Measurements from ENCODE around the gene CP. TPM values are rescaled to one million over a fixed set of nuclear protein-coding genes. Genes with fewer than 3 reads are reported as not detected.

Gene CP
- polyA plus RNA-seq, 1 donor, result 0.57 TPM

DNA sequence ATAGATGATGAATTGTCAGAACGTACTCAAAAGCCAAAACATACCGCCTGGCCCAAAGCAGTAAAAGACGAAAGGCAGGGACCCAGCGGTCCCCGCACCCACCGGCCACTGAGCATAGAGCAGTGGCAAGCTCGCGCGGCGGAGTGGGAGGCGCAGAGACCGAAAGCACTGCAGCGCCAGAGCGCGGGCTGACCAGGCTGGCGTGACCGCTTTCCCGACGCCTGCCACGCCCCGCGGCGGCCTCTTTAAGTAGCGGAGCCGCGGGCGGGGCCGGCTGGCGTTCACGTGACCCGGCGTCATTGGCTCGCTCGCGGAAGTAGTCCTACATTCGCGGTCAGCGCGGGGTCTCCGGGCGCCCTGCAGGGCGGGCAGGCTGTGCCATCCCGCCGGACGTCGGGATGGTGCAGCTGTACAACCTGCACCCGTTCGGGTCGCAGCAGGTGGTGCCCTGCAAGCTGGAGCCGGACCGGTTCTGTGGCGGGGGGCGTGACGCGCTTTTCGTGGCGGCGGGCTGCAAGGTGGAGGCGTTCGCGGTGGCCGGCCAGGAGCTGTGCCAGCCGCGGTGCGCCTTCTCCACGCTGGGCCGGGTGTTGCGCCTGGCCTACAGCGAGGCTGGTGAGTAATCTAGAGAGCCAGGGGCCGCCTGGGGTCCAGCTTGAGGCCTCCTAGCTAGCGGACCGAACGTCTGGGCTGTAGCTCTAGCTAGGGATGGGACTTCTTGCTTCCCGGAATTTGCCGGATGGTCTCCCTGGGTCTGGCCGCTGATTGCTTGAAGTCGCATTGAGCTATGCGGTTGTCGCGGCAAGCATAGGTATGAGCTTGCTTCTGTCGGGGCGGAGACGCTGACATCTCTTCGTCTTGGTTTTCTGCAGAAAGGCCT lies 92.1 kb downstream of the CP start, which contains the start of gene HPS3:
Gene HPS3 (plus strand): TSS at position 313 of the 880 bp plus-strand sequence. CDS start 86 bp downstream, at position 399.
- Histone ChIP-seq H3K4me1 (ENCODE audit: control insufficient read depth, insufficient read depth, low read length) (peaks cover 14% of the 10 kb centered on the region), H3K27ac (ENCODE audit: low read length) (peak within 1 kb of the TSS; percentile 93), H3K9me3 (ENCODE audit: control insufficient read depth, low read depth, low read length) (no peaks in the 10 kb centered on the region), H3K27me3 (ENCODE audit: control insufficient read depth, insufficient read depth, low read length) (no peaks in the 10 kb centered on the region), H3K36me3 (ENCODE audit: control insufficient read depth, insufficient read depth, low read length) (no peaks in the 10 kb centered on the region), H3K4me3 (ENCODE audit: low read length) (peak within 1 kb of the TSS; percentile 90)
- DNase-seq, result peak; percentile 93 to 96
- WGBS (ENCODE audit: insufficient coverage, low lambda C conversion rate), result no CpG with 5 or more reads among the region's 84 CpGs

DNA sequence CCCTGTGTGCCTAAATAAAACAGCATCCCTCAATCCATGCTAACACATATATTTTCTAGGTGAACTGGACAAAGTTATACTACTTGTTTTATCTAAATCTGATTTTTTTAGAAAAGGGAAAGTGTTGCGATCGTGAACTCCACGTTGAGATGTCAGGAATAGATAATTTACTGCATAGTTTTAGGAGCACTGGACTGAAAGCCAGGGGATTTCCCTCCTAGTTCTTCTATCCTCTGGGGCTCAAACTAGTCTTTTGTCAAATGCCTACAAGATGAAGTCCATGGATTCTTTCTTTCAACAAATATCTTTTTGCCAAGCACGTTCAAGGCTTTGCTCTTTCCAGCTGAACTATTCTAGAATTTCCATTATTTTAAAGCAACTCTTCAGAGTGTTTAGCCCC lies 92.8 kb downstream of the CP start:
- no peaks in the 10 kb centered on the region for H3K36me3 ChIP-seq (ENCODE audit: control insufficient read depth, insufficient read depth, low read length)
- H3K27me3 ChIP-seq (ENCODE audit: control insufficient read depth, insufficient read depth, low read length), result no peaks in the 10 kb centered on the region
- peak overlapping the region; percentile 93 for H3K27ac ChIP-seq (ENCODE audit: low read length)
- H3K4me3 ChIP-seq (ENCODE audit: low read length), result peak overlapping the region; percentile 90
- peaks cover 7% of the 10 kb centered on the region for H3K4me1 ChIP-seq (ENCODE audit: control insufficient read depth, insufficient read depth, low read length)
- DNase-seq, result peak in 1 of 2 donors; percentile 8
- H3K9me3 ChIP-seq (ENCODE audit: control insufficient read depth, low read depth, low read length), result no peaks in the 10 kb centered on the region
- WGBS (ENCODE audit: insufficient coverage, low lambda C conversion rate), result no CpG with 5 or more reads among the region's 4 CpGs

DNA sequence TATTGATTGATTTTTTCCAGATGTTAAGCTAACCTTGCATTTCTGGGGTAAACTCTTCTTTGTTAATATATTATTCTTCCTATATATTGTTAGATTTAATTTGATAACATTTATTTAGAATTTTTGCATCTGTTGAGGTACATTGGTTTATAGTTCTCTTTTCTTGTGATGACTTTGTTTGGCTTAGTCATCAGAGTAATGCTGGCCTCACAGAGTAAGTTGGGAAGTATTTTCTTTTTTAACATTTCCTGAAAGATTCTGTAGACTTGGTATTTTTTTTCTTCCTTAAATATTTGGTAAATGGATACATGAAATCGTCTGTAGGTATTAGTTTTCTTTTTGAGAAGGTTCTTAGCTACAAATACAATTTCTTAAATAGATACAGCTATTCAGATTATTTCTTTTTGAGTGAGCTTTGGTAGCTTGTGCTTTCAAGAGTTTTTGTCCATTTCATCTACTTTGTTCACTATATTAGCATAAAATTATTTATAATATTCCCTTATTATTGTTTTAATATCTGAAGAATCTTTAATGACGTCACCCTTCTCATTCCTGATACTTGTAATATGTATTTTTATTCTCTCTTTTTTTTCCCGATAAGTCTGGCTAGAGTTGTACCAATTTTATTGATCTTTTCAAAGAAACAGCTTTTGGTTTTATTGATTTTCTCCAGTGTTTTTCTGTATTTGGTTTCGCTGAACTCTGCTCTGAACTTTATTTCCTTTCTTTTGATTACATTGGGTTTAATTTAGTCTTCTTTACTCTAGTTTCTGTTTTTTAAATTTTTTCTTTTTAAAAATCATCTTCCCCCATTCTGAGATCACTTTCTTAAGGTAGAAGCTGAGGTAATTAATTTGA lies 98.7 kb downstream of the CP start:
- Histone ChIP-seq H3K4me3 (ENCODE audit: low read length) (no peak overlapping the region), H3K27ac (ENCODE audit: low read length) (no peak overlapping the region), H3K36me3 (ENCODE audit: control insufficient read depth, insufficient read depth, low read length) (no peaks in the 10 kb centered on the region), H3K9me3 (ENCODE audit: control insufficient read depth, low read depth, low read length) (no peaks in the 10 kb centered on the region), H3K4me1 (ENCODE audit: control insufficient read depth, insufficient read depth, low read length) (peaks cover 5% of the 10 kb centered on the region), H3K27me3 (ENCODE audit: control insufficient read depth, insufficient read depth, low read length) (no peaks in the 10 kb centered on the region)
- DNase-seq, result no peak
- 90% methylated on average over 4 of the region's 4 CpGs for WGBS (ENCODE audit: insufficient coverage, low lambda C conversion rate)

Other genes with a start within 250 kb of the CP start
- 31.7 TPM for gene GYG1, start 230.3 kb downstream of the CP start, polyA plus RNA-seq
- 20.6 TPM for gene HLTF, start 135.3 kb downstream of the CP start, polyA plus RNA-seq
- gene HPS3, start 92.2 kb downstream of the CP start, polyA plus RNA-seq, result 30.9 TPM
- gene TM4SF18, start 111.8 kb upstream of the CP start, polyA plus RNA-seq, result 6.6 TPM
- gene TM4SF1, start 155.8 kb upstream of the CP start, polyA plus RNA-seq, result 56.9 TPM

Data from large intestine (tissue), 3 donors.